HL-60 (cell line): Measurements from ENCODE around the gene CLIC1.

Experiments used
- DNase-seq, 2 experiments: peaks; one replicate each; pipeline ENCODE4 v3.0.0-alpha.2; 2010 to 2020; ENCODE audit warnings: low read depth in 1 of 2, low spot score in 1 of 2
- H3K27ac ChIP-seq: fragments of 250-450 bp; sonication (Bioruptor Pico); replicated peaks from 2 replicates; pipeline ENCODE4 v1.5.1; 2020; ENCODE audit warnings: mild to moderate bottlenecking, moderate library complexity
- H3K27me3 ChIP-seq: fragments of 250-450 bp; sonication (Bioruptor Pico); 2 replicates; pipeline ENCODE4 v1.5.1; 2021; ENCODE audit warnings: mild to moderate bottlenecking, moderate library complexity; ENCODE audit not compliant: insufficient read depth, poor library complexity, severe bottlenecking
- H3K4me3 ChIP-seq: replicated peaks from 2 replicates; pipeline ENCODE4 v1.5.1; 2011; ENCODE audit warnings: mild to moderate bottlenecking, control low read depth, low read length; ENCODE audit not compliant: insufficient read depth
- CTCF ChIP-seq: IDR thresholded peaks from one replicate; pipeline ENCODE4 v1.5.1; 2011; ENCODE audit warnings: low read length, control low read depth, inconsistent platforms; ENCODE audit not compliant: insufficient read depth
- GABPA ChIP-seq: IDR thresholded peaks from 2 replicates; pipeline ENCODE4 v1.6.1; 2012; ENCODE audit warnings: low read depth
- POLR2AphosphoS5 ChIP-seq: IDR thresholded peaks from 2 replicates; pipeline ENCODE4 v1.6.1; 2012; ENCODE audit warnings: low read depth
- REST ChIP-seq: IDR thresholded peaks from 2 replicates; pipeline ENCODE4 v1.6.1; 2012; ENCODE audit warnings: low read depth; ENCODE audit not compliant: insufficient replicate concordance
- SPI1 ChIP-seq: IDR thresholded peaks from 2 replicates; pipeline ENCODE4 v1.6.1; 2012; ENCODE audit warnings: low read depth, mild to moderate bottlenecking, borderline replicate concordance

The CLIC1 gene

GRCh38 chr6:31702819-31703716, 33.3 kb downstream of the CLIC1 start, which contains the start of gene ABHD16A:
TSS of gene ABHD16A (minus strand) at chr6:31703324. CDS start at chr6:31703281, 43 bp downstream.
- TF ChIP-seq CTCF (no peak), SPI1 (no peak), GABPA (peak; percentile 47), POLR2AphosphoS5 (no peak; the same call in 1 of the 2 replicates), REST (peak; percentile 38)
- peak within 1 kb of the TSS; percentile 64 for H3K4me3 ChIP-seq
- H3K27ac ChIP-seq, result peak within 1 kb of the TSS; percentile 96
- H3K27me3 ChIP-seq, result no peaks in the 10 kb centered on the region
- peak; percentile 100 for DNase-seq

- H3K4me3 ChIP-seq, result peak overlapping the region; percentile 64
- no peak for TF ChIP-seq REST
- TF ChIP-seq GABPA, result no peak
- TF ChIP-seq POLR2AphosphoS5, result no peak
- TF ChIP-seq CTCF, result no peak
- no peak for TF ChIP-seq SPI1
- H3K27ac ChIP-seq, result peak overlapping the region; percentile 96
- no peak for DNase-seq
- H3K27me3 ChIP-seq, result no peaks in the 10 kb centered on the region
These were observed 33.9 kb downstream of the CLIC1 start for GRCh38 chr6:31702405-31702818.

GRCh38 chr6:31701666-31702404, 34.5 kb downstream of the CLIC1 start:
- Histone ChIP-seq H3K4me3 (peak overlapping the region; percentile 64), H3K27me3 (no peaks in the 10 kb centered on the region), H3K27ac (peak overlapping the region; percentile 96)
- TF ChIP-seq GABPA, result no peak
- no peak for TF ChIP-seq REST
- TF ChIP-seq CTCF, result no peak
- TF ChIP-seq SPI1, result no peak
- no peak for TF ChIP-seq POLR2AphosphoS5
- DNase-seq, result no peak
